BLaER1 treated with 17β-estradiol and CSF1 and Interleukin-3, amounts not matched to agents 10 nM and 100 nM (cell line): ENCODE data around the gene ACOT4.
"Not testable (repeated sequence)": the region's sequence is repeated elsewhere in the genome, so short reads cannot be mapped to it uniquely, and the experiment has no call there.

ENCODE experiments used
- H3K27ac ChIP-seq, 11 experiments: shearing (Covaris generic); formaldehyde crosslinking; 2 replicates each; pipeline ENCODE4 v1.8.1; 2022
- H3K27me3 ChIP-seq, 11 experiments: shearing (Covaris generic); formaldehyde crosslinking; 2 replicates each; pipeline ENCODE4 v1.8.1; 2022
- H3K36me3 ChIP-seq, 11 experiments: shearing (Covaris generic); formaldehyde crosslinking; 2 replicates each; pipeline ENCODE4 v1.8.1; 2022
- H3K4me1 ChIP-seq, 10 experiments: shearing (Covaris generic); formaldehyde crosslinking; 2 replicates each; pipeline ENCODE4 v1.8.1; 2022
- H3K4me2 ChIP-seq, 11 experiments: shearing (Covaris generic); formaldehyde crosslinking; 2 replicates each; pipeline ENCODE4 v1.8.1; 2022
- H3K4me3 ChIP-seq, 10 experiments: shearing (Covaris generic); formaldehyde crosslinking; 2 replicates each; pipeline ENCODE4 v1.8.1; 2022
- H3K9ac ChIP-seq, 11 experiments: shearing (Covaris generic); formaldehyde crosslinking; 2 replicates each; pipeline ENCODE4 v1.8.1; 2022
- H3K9me3 ChIP-seq, 11 experiments: shearing (Covaris generic); formaldehyde crosslinking; replicated peaks in 1 of 11; 2 replicates each; pipeline ENCODE4 v1.8.1; 2022
- H4K20me1 ChIP-seq, 11 experiments: shearing (Covaris generic); formaldehyde crosslinking; 2 replicates each; pipeline ENCODE4 v1.8.1; 2022
- Cebpa-rat ChIP-seq, 11 experiments: shearing (Covaris generic); IDR thresholded peaks; 2 replicates each; pipeline ENCODE4 v1.8.1; 2022

The ACOT4 gene

DNA sequence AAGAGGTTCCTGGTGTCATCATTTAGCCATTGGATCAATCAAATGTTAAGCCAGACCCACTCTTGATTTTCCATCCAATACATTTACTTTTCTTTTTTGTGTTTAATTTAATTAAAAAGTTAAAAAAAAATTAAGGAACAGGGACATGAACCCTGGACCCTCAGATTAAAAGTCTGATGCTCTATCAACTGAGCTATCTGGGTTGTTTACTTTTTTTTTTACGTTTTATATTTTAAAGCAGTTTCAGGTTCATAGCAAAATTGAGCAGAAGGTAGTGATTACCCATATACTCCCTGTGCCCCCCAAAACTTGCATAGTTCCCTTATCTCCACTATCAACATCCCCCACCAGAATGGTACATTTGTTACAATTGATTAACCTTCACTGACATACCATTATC, 3.0 kb upstream of the ACOT4 start:
- Histone ChIP-seq H3K9ac (no peak overlapping the region), H3K4me3 (no peak overlapping the region), H4K20me1 (no peaks in the 10 kb centered on the region), H3K27me3 (peaks cover 14 to 28% (median 21%) of the 10 kb centered on the region in 11 experiments), H3K4me2 (no peak overlapping the region), H3K9me3 (peaks cover 22 to 32% (median 29%) of the 10 kb centered on the region in 11 experiments), H3K27ac (no peak overlapping the region), H3K36me3 (peaks cover 0 to 5% (median 0%) of the 10 kb centered on the region in 11 experiments; a peak in 1 of 22 replicates), H3K4me1 (no peaks in the 10 kb centered on the region)
- TF ChIP-seq Cebpa-rat (IDR thresholded peaks at IDR 0.05) = no peak

DNA sequence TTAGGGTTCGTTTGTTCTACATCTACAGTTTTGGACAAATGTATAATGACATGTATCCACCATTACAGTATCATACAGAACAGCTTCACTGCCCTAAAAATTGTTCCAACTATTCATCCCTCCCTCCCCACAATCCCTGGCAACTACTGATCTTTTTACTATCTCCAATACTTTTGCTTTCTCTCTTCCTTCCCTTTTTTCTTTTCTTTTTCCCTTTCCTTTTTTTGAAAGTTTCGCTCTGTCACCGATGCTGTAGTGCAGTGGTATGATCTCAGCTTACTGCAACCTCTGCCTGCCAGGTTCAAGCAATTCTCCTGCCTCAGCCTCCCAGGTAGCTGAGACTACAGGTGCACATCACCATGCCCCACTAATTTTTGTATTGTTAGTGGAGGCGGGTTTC, 2.6 kb upstream of the ACOT4 start:
- Histone ChIP-seq H3K27me3 (peaks cover 14 to 28% (median 21%) of the 10 kb centered on the region in 11 experiments), H4K20me1 (no peaks in the 10 kb centered on the region), H3K36me3 (peaks cover 0 to 5% (median 0%) of the 10 kb centered on the region in 11 experiments; a peak in 1 of 22 replicates), H3K4me1 (no peaks in the 10 kb centered on the region), H3K4me2 (no peak overlapping the region), H3K27ac (no peak overlapping the region), H3K9ac (no peak overlapping the region), H3K9me3 (peaks cover 22 to 32% (median 29%) of the 10 kb centered on the region in 11 experiments), H3K4me3 (no peak overlapping the region)
- no peak for TF ChIP-seq Cebpa-rat (IDR thresholded peaks at IDR 0.05)

DNA sequence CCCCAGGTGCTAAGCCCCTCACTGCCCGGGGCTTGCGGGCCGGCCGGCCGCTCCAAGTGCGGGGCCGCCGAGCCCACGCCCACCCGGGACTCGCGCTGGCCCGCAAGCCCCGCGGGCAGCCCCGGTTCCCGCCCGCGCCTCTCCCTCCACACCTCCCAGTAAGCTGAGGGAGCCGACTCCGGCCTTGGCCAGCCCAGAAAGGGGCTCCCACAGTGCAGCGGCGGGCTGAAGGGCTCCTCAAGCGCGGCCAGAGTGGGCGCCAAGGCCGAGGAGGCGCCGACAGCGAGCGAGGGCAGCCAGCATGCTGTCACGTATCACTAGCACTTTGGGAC, 1.0 kb upstream of the ACOT4 start:
- not testable (repeated sequence) for H3K4me3 ChIP-seq, H3K4me2 ChIP-seq, H3K27ac ChIP-seq, H3K9ac ChIP-seq, H3K36me3 ChIP-seq, H3K4me1 ChIP-seq, H4K20me1 ChIP-seq
- peaks cover 14 to 28% (median 21%) of the 10 kb centered on the region in 11 experiments for H3K27me3 ChIP-seq
- peaks cover 22 to 32% (median 29%) of the 10 kb centered on the region in 11 experiments for H3K9me3 ChIP-seq

DNA sequence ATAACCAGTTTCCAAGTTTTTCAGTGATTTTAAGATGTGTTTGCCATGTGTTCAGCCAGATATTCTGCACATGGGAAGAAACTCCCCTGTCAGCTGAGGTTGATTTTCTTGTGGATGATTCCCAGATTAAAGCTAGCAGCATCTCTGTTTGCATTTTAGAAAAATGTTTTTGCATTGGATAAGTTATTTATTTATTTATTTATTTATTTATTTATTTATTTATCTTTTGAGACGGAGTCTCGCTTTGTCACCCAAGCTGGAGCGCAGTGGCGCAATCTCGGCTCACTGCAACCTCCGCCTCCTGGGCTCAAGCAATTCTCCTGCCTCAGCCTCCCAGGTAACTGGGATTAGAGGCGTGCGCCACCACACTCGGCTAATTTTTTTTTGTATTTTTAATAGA, 2.8 kb downstream of the ACOT4 start:
- TF ChIP-seq Cebpa-rat (IDR thresholded peaks at IDR 0.05) = no peak
- Histone ChIP-seq H3K36me3 (peaks cover 0 to 5% (median 0%) of the 10 kb centered on the region in 11 experiments; a peak in 1 of 22 replicates), H4K20me1 (no peaks in the 10 kb centered on the region), H3K27me3 (peaks cover 14 to 28% (median 21%) of the 10 kb centered on the region in 11 experiments), H3K4me3 (no peak overlapping the region), H3K27ac (no peak overlapping the region), H3K4me1 (no peaks in the 10 kb centered on the region), H3K9ac (no peak overlapping the region), H3K4me2 (no peak overlapping the region), H3K9me3 (peaks cover 22 to 31% (median 29%) of the 10 kb centered on the region in 11 experiments)

DNA sequence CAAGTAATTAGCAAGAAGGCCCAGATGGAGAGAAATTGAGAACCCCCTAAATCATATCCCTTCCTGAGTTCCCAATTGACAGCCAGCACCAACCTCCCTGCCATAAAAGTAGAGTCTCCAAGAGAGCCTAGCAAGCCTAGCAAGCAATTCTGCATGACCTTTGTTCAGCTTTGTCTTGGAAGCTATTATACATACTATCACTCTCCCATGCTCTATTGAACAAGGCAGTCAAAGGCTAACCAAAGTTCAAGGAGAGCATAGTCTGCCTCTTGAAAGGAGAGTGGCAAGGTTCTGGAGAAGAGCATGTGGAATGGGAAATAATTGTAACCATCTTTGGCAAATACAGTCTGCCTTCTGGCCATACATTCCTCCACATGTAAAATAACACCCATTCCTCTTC, 7.8 kb downstream of the ACOT4 start:
- Histone ChIP-seq H3K9ac (no peak overlapping the region), H3K27me3 (no peaks in the 10 kb centered on the region), H3K27ac (no peak overlapping the region), H3K4me3 (no peak overlapping the region), H3K9me3 (peaks cover 0 to 1% (median 0%) of the 10 kb centered on the region in 11 experiments; a peak in 1 of 22 replicates), H4K20me1 (no peaks in the 10 kb centered on the region), H3K36me3 (no peaks in the 10 kb centered on the region), H3K4me1 (no peaks in the 10 kb centered on the region), H3K4me2 (no peak overlapping the region)
- no peak for TF ChIP-seq Cebpa-rat (IDR thresholded peaks at IDR 0.05)

DNA sequence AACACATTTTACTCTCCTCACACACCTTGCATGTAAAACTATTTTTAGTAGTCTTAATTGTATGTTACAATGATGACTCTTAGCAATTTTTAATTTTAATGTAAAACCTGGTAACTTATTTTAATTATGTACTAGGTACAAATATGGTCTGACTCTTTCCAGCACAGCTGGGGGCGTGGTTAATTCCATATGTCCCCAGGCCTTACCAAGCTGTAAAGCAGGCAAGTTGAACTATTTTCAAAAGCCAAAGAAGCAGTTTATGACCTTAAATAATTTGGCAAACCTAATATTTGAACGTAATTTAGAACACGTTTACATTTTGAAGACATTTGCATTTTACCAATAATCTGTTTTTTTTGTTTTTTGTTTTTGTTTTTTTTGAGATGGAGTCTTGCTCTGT, 11.3 kb downstream of the ACOT4 start:
- H3K27ac ChIP-seq = no peak overlapping the region
- no peaks in the 10 kb centered on the region for H3K36me3 ChIP-seq
- H3K9ac ChIP-seq = no peak overlapping the region
- H3K27me3 ChIP-seq = no peaks in the 10 kb centered on the region
- H4K20me1 ChIP-seq = no peaks in the 10 kb centered on the region
- no peak for TF ChIP-seq Cebpa-rat (IDR thresholded peaks at IDR 0.05)
- peaks cover 7 to 33% (median 21%) of the 10 kb centered on the region in 11 experiments; a peak in 18 of 22 replicates for H3K9me3 ChIP-seq
- no peaks in the 10 kb centered on the region for H3K4me1 ChIP-seq
- no peak overlapping the region for H3K4me2 ChIP-seq
- H3K4me3 ChIP-seq = no peak overlapping the region

DNA sequence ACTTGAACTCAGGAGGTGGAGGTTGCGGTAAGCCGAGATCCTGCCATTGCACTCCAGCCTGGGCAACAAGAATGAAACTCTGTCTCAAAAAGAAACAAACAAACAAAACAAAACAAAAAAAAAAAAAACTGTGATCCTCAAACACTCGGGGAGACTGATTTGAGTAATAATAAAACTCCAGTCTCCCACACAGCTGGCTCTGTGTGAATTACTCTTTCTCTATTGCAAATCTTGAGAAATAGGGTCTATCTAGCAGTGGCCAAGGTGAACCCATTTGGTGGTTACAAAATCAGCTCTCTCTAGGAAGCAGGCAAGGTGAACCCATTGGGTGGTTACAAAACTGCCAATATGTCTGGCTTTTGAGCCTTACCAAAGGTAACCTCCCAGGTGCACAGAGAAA, 14.6 kb downstream of the ACOT4 start:
- H3K27me3 ChIP-seq = peaks cover 3 to 9% (median 6%) of the 10 kb centered on the region in 11 experiments; a peak in 21 of 22 replicates
- peaks cover 7 to 34% (median 22%) of the 10 kb centered on the region in 11 experiments; a peak in 19 of 22 replicates for H3K9me3 ChIP-seq
- H3K4me3 ChIP-seq = no peak overlapping the region
- no peak overlapping the region for H3K4me2 ChIP-seq
- H3K36me3 ChIP-seq = no peaks in the 10 kb centered on the region
- TF ChIP-seq Cebpa-rat (IDR thresholded peaks at IDR 0.05) = no peak
- H3K4me1 ChIP-seq = no peaks in the 10 kb centered on the region
- no peak overlapping the region for H3K27ac ChIP-seq
- H4K20me1 ChIP-seq = no peaks in the 10 kb centered on the region
- no peak overlapping the region for H3K9ac ChIP-seq

DNA sequence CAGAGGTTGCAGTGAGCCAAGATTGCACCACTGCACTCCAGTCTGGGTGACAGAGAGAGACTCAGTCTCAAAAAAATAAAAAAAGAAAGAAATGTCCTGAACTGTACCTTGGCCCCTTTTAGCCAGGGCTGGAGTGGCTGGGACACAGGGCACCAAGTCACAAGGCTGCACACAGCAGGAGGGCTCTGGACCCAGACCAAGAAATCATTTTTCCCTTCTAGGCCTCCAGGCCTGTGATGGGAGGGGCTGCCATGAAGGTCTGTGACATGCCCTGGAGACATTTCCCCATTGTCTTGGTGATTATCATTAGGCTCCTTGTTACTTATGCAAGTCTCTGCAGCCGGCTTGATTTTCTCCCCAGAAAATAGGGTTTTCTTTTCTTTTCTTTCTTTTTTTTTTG, 15.6 kb downstream of the ACOT4 start:
- no peak for TF ChIP-seq Cebpa-rat (IDR thresholded peaks at IDR 0.05)
- H3K36me3 ChIP-seq = no peaks in the 10 kb centered on the region

DNA sequence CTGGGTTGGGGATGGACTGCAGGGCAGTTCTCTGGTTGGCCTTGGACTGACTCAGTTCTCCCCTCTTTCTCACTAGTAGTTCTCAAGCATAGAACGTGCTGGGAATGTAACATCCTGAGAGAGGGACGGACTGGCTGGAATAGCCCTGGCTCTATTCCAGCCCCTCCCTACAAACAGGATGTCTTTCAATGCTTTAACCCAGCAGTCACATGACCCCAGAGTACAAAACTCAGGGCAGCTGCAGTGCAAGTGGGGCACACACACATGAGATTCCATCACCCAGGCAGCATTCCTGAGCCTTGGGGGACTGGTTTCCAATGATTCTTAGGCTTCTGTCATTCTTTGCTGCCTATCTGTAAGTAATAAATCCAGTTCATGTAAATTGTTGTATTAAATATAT, 19.0 kb downstream of the ACOT4 start:
- TF ChIP-seq Cebpa-rat (IDR thresholded peaks at IDR 0.05) = no peak
- Histone ChIP-seq H3K9ac (no peak overlapping the region), H3K9me3 (peaks cover 7 to 26% (median 21%) of the 10 kb centered on the region in 11 experiments; a peak in 19 of 22 replicates), H3K36me3 (no peaks in the 10 kb centered on the region), H3K4me3 (no peak overlapping the region), H3K4me1 (peaks cover 0 to 18% (median 6%) of the 10 kb centered on the region in 10 experiments; a peak in 10 of 20 replicates), H3K27me3 (peaks cover 27 to 41% (median 36%) of the 10 kb centered on the region in 11 experiments), H3K4me2 (no peak overlapping the region), H3K27ac (no peak overlapping the region), H4K20me1 (no peaks in the 10 kb centered on the region)

More for the DNA sequence above, 15.6 kb downstream of the ACOT4 start:
- Histone ChIP-seq H3K27ac (no peak overlapping the region), H3K4me3 (no peak overlapping the region), H4K20me1 (no peaks in the 10 kb centered on the region), H3K9me3 (peaks cover 7 to 34% (median 22%) of the 10 kb centered on the region in 11 experiments; a peak in 19 of 22 replicates), H3K9ac (no peak overlapping the region), H3K27me3 (peaks cover 13 to 19% (median 16%) of the 10 kb centered on the region in 11 experiments), H3K4me2 (no peak overlapping the region), H3K4me1 (peaks cover 0 to 8% (median 2%) of the 10 kb centered on the region in 10 experiments; a peak in 5 of 20 replicates)
